ENCODE measurements around the gene SMCO2.

GRCh38 chr12:27426743-27427487 lies 19.6 kb upstream of the SMCO2 start:
- no peak for TF ChIP-seq POLR2A (IDR thresholded peaks at IDR 0.05)
- TF ChIP-seq CTCF (IDR thresholded peaks at IDR 0.05): no peak

Data from adrenal gland (tissue), 5 donors.